GM23248 (cell line): ENCODE data around the gene INHBC.

Experiments used
- EZH2 ChIP-seq: fragments of 200-600 bp; sonication (generic); IDR thresholded peaks from 2 replicates; pipeline ENCODE4 v1.6.1; 2018; ENCODE audit warnings: antibody characterized with exemption, mild to moderate bottlenecking; ENCODE audit not compliant: insufficient read depth, poor library complexity, severe bottlenecking
- EZH2phosphoT487 ChIP-seq: fragments of 200-600 bp; sonication (generic); IDR thresholded peaks from 2 replicates; pipeline ENCODE4 v1.6.1; 2018; ENCODE audit warnings: antibody characterized with exemption, moderate library complexity, mild to moderate bottlenecking, low read depth; ENCODE audit not compliant: insufficient read depth

- TF ChIP-seq EZH2 (no peak), EZH2phosphoT487 (no peak)
Observed at GRCh38 chr12:57438400-57438799, 3.8 kb downstream of the INHBC start.
